Left forelimb (tissue), 1 donor: ENCODE measurements around the gene SCUBE1.

Source experiments
- DNase-seq: peaks from one replicate; pipeline ENCODE4 v3.0.0-alpha.2; 2018; ENCODE audit warnings: low spot score

The SCUBE1 gene

DNA sequence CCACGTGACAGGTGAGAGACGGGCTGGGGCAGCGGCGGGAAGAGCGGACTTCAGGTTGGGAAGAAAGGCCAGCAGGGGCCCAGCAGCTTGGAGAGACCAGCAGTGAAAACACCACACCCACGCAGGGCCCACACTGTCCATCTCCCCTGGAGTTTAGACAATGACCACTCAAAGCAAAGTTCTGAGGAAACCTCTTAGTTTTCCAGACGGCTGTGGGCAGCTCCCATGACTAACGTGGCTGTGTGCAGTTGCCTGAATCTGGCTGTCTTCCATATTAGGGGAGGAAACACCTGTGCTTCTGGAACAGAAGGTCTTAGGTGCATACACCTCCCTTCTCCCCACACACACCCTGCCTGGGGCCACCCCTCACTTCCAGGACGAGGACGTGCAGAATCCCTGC lies 85.6 kb downstream of the SCUBE1 start:
- DNase-seq: no peak

DNA sequence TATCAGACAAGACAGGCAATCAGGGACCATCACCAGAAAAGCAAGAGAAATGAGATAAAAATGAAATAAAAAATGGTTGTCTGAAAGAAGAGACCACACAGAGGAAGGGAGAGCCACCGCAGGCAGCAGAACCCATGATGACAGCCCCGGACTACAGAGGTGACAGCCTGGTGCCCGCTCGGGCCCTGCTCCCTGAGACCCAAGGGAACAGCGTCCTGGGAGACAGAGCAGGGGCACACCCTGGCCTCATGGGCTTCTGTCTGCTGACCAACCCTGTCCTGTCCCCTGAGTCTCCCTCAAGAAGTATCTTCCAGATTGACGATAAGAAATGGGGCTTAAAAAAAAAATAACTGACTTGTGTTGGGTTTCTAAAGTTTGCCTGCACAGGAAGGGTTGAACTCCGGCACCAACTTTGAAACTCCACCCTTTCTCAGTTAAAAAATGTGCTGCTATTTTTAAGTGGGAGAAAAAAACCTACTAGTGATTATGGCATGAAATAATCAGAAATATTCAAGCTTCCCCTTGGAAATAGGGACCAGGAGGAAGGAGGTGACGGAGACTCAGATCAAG lies 86.1 kb downstream of the SCUBE1 start:
- no peak for DNase-seq

DNA sequence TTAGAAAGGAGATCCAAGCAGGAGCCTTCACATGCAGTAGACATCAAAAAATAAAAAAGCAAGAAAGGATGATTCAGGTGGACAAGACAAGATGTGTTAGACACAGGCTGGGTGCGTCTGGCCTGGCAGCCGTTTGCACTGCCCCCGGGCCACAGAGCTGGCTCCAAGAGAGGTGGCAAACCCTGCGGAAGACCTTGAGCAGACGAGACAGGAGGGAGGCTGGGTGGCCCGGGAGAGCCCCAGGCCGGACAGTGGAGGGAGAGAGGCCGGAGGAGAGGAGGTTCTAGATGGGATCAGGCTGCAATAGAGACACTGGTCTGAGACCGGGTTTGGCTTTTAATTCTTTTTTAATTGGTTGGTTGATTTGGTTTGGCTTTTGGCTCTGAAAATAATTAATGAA lies 86.6 kb downstream of the SCUBE1 start:
- no peak for DNase-seq

DNA sequence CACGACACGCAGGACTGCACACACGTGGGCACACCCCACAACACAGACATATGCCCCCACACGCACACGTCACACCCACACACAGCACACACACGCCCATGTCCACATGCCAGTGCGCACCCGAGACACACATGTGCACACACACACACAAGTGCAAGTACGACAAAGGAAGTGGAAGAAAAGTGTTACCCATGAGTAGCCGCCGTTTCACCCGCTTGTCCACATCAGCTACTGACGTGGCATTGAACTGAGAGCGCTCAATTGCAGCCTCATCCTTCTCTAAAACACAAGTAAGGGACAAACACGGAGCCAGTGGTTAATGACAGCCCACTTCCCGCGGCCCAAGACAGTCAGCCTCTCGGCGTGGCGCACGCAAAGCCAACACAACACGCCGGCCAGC lies 87.9 kb downstream of the SCUBE1 start:
- no peak for DNase-seq

DNA sequence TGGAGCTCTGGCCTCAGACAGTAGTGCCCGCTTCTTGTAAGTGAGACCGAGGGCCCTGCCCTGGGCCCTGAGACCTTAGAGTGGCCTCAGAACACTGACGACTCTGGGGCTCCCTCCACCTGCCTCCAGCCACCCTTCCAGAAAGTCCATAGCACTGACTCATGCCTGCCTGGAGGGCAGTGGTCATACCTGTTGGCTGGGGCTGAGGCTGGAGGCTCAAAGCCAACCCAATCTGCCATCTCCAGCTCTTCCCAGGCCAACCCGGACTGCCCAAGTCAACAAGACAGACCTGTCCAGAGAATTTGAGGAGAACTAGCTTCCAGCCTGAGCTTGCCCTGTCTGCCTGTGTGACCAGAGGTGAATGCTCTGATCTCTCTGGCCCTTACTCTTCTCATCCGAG lies 89.3 kb downstream of the SCUBE1 start:
- DNase-seq: no peak

DNA sequence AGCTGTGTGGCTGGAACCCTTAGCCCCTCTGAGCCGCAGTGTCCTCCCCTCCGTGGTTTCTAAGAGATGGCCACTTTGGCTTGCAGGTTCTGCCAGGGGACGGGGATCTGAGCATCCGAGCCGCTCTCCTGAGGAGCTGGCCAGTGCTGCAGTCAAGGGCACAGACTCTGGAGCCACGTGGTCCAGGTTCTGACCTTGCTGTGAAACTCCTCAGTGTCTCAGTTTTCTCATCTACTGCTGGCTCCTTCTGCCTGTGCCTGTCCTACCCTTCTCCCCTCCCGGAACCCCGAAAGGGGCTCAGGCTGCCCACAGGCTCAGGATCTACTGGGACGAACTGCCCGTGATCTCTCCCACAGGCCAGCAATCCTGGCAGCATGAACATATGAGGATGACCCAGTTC lies 90.9 kb downstream of the SCUBE1 start:
- DNase-seq: no peak

DNA sequence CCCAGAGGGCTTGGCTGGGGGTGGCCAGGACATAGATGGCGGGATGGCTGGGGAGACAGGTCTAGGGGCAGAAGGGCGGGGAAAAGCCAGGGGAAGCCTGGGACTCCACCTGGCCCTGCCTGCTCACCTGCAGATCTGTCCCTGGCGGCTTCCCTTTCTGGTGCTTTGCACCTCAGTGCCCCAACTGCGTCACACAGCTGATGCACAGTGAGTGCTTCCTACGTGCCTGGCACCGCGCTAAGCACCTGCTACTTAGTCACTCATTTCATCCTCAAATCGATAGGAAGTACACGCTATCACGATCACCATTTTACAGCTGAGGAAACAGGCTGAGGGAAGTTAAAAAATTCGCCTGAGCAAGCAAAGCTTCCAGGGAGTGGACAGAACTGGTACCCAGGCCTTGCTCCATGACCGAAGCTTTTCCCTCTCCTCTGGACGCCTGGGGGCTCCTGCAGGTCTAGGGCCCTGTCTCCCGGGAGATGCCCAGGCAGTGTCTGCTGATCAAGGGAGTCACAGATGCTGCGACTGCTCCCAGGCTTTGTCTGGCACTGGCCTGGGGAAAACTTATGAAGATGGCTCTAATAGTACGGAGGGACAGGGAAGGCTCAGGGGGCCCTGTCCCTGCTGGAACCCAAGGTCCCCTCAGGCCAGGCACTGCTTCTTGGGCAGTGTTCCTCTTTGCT lies 93.2 kb downstream of the SCUBE1 start:
- DNase-seq: no peak

DNA sequence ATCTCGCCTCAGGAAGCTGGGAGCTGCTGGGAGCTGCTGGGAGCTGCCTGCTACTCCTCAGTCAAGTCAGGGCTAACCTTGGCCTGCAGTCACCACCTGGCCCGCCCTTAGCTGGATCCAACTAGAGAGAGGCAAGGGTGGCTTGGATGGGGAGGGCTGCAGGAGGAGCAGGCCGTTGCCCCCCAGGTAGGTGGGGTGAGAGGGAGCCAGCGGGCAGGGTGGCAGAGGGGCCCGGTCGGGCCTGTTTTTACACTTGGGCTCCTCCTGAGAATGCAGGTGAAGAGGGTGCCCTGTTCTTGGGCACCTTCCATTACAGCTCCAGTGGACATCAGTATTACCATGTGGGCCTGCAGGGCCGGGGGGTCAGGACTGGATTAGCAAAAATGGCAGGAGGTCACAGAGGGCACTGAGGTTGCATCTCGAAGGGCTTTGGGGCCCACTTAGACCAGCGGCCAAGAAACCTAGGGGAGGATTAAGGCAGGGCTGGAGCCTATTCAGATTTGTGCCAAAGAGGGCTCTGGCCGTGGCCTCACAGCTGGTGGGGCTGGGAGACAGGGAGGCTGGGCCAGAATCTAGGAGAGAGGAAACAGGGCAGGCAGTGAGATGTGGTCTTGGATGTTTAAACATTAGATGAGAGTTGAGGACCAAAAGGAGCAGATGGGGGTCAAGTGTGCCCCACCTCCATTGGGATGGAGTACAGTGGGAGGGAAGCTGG lies 95.5 kb downstream of the SCUBE1 start:
- DNase-seq: no peak

DNA sequence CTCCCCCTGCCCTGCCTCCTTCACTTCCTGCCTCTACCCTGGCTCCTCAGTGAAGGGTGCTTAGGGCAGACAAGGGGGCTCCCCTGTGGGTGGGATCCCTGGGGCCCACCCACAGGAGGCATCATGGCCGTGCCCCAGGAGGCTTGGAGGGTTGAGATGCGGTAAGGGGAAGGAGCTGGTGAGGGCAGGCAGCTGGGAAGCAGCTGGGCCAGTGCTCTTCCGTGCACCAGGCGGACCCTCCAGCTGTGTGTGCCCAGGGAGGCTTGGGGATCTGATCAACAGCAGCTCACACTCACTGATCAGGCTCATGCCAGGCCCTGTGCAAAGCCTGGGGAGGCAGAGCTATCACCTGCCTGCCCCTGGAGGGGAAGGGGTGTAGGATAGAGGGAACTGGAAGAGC lies 97.0 kb downstream of the SCUBE1 start:
- DNase-seq: no peak

DNA sequence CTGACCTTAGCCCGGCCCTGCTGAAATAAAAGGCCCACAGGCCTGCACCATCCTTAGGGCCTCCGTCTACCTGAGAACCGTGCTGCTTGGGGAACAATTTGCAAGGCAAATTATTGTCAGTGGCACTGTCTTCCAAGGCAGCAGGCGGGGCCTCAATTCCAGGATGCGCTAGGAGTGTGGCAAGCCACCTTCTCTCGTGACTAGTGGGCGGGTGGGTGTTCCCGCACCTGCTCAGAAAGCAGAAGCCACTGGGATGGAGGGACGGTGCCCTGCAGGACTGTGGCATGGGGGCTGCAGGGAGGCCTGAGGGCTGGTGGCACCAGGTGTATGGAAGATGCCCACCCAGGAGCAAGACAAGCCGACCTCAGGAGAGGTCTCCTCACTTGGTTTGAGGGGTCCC lies 97.5 kb downstream of the SCUBE1 start:
- no peak for DNase-seq

DNA sequence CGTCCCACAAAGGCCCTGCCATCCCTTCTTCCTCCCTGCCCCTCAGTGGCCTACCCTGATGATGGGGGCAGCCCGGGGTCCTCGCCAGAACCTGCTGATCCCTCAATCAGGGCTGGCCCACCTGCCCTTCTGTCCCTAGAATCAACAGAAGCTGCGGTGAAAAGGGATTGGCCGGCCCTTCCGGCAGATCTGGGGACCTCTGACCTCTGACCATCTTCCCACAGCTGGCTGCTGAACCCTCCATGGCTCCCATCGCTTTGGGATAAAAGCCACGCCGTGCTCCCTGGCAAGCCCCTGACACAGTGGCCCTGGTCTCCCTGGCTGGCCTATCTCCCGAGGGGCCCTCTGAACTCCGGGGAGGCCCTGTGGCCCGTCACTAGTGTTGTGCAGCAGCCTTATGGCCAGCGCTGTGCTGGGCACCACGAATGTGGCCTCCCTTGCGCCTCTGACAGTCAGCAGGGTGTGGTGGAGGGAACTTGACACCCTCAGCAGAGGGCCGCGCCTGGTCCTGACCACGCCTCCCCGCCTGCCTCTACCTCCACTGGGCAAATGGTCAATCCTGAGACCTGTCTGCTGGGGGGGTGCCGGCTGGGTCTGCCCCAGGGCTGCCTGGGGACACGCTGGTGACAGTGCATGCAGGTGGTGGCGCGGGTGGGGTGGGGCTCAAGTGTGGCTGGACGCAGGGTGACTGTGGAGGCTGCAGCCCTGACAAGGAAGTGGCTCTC lies 98.2 kb downstream of the SCUBE1 start:
- no peak for DNase-seq

DNA sequence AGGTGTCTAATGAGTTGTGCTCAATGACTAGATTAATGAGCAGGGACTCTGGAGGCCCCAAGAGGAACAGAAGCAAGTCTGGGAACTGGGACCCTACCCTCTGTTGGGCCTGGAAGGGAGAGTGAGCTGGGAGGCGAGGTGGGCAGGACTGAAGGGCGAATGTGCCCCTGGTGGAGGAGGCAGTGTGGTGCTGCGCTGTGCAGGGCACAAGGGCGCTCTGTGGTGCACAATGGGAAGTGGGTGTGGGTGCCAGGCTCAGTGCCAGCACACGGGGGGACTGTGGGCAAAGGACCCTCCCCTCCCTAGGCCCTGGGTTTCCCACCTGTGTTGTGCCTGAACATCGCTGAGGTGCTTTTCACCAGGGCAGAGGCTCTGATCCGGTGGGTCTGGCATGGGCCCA lies 98.8 kb downstream of the SCUBE1 start:
- no peak for DNase-seq

DNA sequence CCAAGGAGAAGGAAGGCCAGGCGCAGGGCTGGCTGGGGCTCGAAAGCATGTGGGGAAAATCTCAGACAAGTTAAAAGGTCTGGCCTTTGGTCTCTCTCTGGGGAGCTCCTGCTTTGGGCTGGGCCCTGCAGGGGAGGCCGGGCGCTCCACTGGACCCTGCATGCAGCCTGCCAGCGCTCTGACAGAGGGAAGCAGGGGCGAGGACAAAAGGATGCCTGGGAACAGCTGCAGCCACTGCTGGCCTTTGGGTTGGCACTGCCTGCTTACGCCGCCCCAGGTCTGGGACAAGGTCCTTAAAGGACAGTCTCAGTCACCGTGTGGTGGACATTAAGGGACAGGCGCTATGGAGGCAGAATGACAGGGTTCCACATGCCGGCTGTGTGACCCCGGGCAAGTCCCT lies 99.8 kb downstream of the SCUBE1 start:
- DNase-seq: no peak

DNA sequence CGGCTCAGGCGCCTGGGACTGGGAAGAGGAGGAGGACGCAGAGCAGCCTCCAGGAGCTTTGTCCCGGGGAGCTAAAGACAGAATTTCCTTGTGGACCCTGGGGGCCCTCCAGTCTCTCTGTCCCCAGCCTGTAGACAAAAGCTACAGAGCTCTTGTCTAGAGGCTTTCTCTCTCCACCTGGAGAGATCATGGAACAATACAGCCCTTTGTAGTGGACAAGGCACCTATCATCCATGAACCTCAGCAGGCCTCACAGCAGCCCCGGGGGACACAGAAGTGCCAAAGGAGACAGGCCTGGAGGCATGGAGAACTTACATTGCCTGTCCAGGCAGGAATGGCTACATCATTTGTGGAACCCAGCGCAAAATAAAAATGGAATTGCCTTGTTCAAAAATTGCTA lies 100.5 kb downstream of the SCUBE1 start:
- no peak for DNase-seq

DNA sequence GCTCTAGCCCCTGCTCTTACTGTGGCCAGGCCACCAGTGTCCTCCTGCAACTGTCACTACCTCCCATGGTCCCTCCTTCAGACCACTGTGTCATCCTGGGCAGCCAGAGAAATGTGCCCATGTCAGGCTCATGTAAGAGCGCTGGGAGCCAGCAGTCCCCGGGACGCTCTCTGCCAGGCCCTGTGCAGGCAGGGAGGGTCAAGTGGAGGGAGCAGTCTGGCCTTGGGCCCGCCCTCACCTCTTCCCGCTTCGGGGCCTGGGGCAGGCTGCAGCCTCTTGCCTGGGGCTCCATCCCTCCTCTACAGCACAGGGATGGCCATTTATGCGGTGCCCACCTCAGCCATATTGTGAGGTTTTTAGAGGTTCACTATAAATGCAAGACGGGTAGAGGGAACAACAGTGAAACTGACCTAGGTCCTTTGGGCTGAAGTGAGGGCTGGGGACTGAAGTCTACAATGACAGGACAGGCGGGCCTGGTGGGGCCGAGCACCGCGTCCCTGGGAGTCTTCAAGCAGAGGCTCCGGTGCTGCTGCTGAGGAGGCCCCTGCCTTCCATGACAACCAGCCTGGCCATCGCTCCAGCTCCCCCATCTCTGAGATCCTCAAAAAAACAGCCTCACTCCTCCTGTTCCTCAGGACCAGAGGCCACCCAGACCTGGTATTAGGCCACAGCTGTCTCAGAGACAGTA lies 101.3 kb downstream of the SCUBE1 start:
- DNase-seq: no peak

DNA sequence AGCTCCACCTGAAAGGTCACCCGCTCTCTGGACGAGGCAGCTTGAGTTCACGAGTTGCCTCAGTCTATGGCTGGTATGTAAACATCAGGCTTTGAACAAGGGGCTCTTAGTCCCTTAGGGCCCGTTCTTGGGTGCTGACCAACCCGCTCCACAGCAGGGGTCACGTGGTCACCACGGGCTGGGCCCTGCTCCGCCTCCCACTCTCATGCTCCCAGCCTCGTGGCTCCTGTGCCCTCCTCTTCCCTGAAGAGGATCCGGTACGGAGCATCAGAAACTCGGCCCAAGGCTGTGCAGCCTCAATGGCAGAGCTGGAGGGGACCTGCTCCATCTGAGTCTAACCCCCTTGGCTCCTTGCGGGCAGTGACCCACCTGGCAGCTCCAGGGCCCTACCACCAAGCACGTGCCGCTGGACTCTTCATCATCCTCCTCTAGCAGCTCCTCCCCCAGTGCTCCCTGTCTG lies 102.0 kb downstream of the SCUBE1 start:
- no peak for DNase-seq

DNA sequence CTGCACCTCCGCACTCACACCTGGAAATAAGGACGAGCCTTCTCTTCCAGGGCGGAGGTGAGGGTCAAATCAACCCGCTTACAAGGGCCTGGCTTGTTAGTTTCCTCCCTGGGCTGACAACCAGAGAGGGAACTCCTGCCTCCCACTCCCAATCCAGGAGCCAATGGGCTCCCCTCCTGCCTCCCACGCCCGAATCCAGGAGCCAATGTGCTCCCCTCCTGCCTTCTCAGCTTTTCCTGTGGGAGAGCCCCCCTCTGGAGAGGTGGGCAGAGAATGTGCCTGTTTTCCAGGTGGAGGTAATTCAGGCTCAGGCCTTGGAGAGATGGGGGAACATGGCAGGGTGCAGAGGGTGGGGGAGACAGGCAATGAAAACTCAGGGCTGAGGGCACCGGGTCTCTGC lies 102.6 kb downstream of the SCUBE1 start:
- DNase-seq: no peak

DNA sequence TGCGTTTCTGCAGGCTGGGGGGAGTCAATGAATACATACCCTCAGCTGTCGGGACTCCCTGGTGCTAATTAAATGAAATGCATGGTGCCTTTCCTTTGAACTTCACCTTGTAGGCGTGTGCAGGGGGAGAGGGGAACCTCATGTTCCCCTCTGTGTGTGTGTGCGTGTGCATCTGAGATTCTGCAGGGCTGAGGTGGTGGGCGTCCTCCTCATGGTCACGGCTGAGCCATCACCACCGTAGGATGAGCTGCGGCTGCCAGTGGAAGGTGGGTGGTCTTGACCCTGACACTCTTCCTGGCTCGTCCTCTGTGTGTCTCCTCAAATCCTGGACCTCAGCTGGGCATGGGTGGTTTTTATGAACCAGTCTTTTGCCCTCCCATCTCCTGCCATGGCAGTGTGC lies 103.2 kb downstream of the SCUBE1 start:
- DNase-seq: no peak

DNA sequence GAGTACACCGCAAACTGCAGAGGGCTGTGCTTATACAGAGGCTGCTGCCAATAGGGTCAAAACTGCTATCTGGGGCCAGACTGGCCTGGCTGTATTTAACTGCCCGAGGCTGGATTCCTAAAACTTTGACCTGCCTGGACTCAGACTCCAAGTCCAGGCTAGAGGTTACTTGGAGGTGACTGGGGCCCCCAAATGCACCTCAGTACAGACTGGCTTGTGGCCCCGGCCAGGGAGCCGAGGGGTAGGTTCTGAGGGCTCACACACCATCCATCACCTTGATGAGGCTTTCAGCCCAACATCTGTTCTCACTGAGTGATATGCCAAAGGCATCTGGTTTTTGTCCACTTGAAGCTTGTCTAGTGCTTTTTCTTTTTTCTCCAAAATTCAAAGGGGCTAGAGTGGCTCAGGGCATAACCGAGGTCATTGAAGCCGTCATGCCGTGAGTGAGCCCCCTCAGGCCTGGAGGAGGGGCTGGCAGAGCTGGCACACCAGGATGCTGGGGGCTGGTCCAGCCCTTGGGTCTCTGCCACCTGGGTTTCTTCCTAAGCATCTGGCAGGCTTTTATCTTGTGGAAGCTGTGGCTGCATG lies 103.9 kb downstream of the SCUBE1 start:
- DNase-seq: no peak

DNA sequence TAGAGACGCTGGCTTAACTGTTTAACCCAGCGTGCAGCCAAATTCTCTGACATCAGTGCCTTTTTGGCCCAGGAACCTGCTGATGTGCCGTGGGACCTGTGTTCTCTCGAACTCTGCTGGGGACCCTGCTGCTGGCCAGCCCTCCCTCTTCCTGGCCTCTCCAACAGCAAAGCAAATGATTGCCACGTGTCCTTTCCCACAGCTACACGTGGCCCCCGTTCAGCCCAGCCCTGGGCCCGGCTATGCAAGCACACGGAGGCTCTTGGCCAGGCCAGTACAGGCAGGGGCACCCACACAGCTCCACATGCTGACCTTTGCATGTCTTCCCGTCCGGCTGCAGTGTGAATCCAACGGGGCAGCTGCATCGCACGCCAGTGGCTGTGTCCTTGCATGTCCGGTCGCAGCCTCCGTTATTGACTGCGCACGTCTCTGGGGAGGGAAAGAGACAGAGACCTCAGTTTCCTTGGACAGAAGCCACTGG lies 104.6 kb downstream of the SCUBE1 start:
- DNase-seq: no peak

DNA sequence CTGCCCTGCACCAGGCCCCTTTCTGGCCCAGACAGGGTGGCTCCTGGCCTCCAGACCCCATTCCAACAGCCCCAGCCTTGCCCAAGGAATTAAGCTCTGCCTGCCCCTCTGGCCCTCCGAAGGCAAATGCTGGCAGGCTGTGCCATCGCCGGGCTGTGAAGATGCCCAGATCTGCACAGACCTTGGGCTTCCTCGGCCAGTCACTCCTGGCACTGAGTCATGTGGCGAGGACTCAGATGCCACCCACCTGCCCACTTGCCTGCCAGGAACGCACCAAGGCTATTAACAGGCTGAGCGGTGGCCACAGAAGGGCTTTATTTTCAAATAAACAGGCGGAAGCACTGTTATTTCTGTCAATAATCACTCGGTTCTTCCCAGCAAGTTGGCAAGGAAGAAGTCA lies 105.9 kb downstream of the SCUBE1 start:
- DNase-seq: no peak
